C4-2B (cell line): ENCODE results near the gene ARHGAP26.

Experiments used
- H3K27ac ChIP-seq: fragments of 450-650 bp; 2 replicates; pipeline ENCODE4 v1.5.1; 2017
- CTCF ChIP-seq: fragments of 450-650 bp; conservative IDR thresholded peaks from 2 replicates; pipeline ENCODE4 v1.5.1; 2017; ENCODE audit warnings: mild to moderate bottlenecking
- ZFX ChIP-seq: fragments of 450-650 bp; IDR thresholded peaks from 2 replicates; pipeline ENCODE4 v1.6.1; 2017

Gene ARHGAP26

GRCh38 chr5:143165049-143165880, 395.1 kb downstream of the ARHGAP26 start:
- H3K27ac ChIP-seq, result no peak overlapping the region
- no peak for TF ChIP-seq CTCF
- no peak for TF ChIP-seq ZFX

GRCh38 chr5:143166090-143166489, 395.9 kb downstream of the ARHGAP26 start:
- H3K27ac ChIP-seq, result no peak overlapping the region
- TF ChIP-seq ZFX (no peak), CTCF (no peak)

- TF ChIP-seq ZFX, result no peak
- no peak for TF ChIP-seq CTCF
- no peak overlapping the region for H3K27ac ChIP-seq
Observed at GRCh38 chr5:143166661-143167420, 396.7 kb downstream of the ARHGAP26 start.

GRCh38 chr5:143168171-143168741, 398.1 kb downstream of the ARHGAP26 start:
- TF ChIP-seq ZFX (no peak), CTCF (no peak)
- no peak overlapping the region for H3K27ac ChIP-seq

- TF ChIP-seq ZFX, result no peak
Observed at GRCh38 chr5:143168921-143169810, 399.0 kb downstream of the ARHGAP26 start.

GRCh38 chr5:143170104-143170503, 399.9 kb downstream of the ARHGAP26 start:
- TF ChIP-seq CTCF (no peak), ZFX (no peak)

More at GRCh38 chr5:143168921-143169810, 399.0 kb downstream of the ARHGAP26 start:
- H3K27ac ChIP-seq, result no peak overlapping the region

GRCh38 chr5:143170977-143171376, 400.8 kb downstream of the ARHGAP26 start:
- no peak overlapping the region for H3K27ac ChIP-seq
- TF ChIP-seq CTCF (no peak), ZFX (no peak)

More at GRCh38 chr5:143170104-143170503, 399.9 kb downstream of the ARHGAP26 start:
- H3K27ac ChIP-seq, result no peak overlapping the region
